A204.1 (cell line): ENCODE data around the gene ABCB9.

Source experiments
- FAIRE-seq: peaks from 2 replicates; lab custom pipeline; 2012; peaks lifted over from hg19 to GRCh38; lab: Jason Lieb, UNC

The ABCB9 gene

DNA sequence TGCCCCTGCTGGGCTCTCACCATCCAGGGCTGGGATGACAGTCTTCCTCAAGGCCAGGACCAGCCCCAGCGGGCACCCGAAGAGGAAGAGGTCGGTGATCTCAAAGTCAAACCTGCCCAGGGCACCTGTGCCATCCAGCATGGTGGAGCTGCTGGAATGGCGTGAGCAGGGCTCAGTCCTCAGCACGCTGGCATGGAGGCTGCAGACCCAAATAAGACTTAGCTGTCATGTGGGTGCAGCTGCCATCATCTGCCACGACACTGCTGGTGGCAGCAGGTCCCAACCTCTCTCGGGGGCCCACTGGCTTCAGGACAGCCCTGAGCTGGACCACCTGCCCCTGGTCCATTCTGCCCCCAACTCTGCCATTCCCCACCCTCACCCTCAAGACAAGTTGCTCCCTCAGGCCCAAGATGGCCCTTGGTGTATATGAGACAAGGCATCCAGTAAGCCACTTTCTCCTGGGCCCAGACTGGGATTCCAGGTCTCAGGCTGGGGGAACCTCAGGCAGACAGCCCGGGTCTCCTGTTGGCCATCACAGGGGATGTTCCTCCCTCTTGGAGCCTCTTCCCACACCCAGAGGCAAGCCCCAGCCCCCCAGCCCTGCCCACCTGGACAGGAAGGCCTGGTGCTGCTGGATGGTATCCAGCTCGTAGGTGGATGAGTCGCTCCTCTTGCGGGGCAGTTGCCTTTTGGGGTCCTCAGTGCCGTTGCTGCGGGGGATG lies 28.7 kb upstream of the ABCB9 start:
- FAIRE-seq: no peak

- FAIRE-seq: no peak
These were observed 27.9 kb upstream of the ABCB9 start for GRCh38 chr12:122994140-122994675.

DNA sequence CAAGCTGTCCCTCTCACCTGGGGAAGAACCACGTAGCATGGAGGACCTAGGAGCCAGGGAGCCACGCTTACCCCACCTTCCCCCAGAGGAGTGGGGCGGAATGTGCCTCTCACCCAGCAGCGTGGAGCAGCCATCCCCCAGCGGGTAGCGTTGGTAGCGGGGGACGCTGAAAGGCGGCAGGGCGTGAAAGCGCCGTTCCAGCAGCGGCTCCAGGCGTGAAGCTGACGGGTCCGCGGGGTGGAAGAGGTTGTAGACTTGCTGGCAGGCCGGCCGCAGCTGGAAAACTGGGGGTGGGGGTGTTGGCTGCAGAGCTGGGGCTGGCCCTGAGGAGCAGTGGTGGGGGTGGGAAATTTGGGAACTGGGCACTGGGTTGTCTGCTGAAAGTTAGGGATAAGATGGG lies 26.1 kb upstream of the ABCB9 start:
- no peak for FAIRE-seq

DNA sequence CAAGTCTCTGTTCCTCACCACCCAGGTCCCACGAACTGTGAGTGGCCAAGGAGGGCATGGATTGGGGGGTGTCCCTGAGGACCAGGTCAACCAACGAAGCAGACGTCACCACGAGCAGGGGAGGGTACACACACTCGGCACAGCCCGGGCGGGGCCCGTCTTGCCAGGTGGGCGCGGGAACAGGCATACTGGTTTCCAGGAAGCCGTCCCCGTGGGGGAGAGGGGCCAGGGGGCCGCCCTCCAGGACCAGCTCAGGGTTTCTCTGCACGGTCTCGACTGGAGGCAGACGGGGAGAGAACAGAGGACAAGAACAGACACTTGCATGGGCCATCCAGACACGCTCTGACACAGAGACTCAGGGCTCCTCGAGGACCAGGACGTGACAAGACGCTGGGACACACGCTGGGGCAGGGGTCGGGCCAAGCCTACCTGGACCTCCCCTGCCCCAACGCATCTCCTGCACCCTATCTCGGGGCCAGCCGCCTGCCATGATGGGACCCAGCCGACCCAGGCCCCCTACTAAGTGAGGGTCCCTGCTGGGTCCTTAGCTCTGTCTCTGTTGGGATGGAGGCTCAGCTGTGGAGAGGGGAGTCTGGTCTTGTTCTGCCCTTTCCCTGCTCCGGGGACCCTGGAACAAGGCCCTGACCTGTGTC lies 25.5 kb upstream of the ABCB9 start:
- no peak for FAIRE-seq

GRCh38 chr12:122990961-122991622 lies 24.8 kb upstream of the ABCB9 start:
- FAIRE-seq: no peak

GRCh38 chr12:122990561-122990960 lies 24.3 kb upstream of the ABCB9 start:
- no peak for FAIRE-seq

DNA sequence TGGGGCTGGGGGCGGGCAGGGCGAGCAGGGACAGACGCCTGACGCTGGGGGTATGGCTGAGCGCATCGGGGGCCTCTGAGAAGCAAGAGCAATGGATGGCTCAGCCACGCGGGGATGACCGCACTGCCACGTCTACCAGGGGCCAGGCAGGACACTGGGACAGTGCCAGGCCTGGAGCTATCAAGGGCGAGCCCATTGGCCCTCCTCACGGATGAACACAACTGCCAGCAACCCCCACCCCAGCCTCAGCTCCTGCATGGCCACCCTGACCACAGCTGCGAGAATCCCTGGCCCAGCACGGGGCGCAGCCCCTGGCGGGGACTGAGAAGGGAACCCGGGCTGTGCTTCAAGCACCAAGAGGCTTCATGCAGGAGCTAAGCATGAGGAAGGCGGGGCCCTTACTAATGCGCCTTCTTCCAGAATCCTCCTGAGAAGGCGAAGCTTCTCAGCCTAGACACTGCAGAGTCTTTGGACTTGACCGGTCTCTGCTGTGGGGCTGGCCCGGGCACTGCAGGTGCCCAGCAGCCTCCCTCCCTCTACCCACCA lies 23.7 kb upstream of the ABCB9 start:
- no peak for FAIRE-seq

- no peak for FAIRE-seq
These were observed 23.1 kb upstream of the ABCB9 start for GRCh38 chr12:122989225-122989839.

DNA sequence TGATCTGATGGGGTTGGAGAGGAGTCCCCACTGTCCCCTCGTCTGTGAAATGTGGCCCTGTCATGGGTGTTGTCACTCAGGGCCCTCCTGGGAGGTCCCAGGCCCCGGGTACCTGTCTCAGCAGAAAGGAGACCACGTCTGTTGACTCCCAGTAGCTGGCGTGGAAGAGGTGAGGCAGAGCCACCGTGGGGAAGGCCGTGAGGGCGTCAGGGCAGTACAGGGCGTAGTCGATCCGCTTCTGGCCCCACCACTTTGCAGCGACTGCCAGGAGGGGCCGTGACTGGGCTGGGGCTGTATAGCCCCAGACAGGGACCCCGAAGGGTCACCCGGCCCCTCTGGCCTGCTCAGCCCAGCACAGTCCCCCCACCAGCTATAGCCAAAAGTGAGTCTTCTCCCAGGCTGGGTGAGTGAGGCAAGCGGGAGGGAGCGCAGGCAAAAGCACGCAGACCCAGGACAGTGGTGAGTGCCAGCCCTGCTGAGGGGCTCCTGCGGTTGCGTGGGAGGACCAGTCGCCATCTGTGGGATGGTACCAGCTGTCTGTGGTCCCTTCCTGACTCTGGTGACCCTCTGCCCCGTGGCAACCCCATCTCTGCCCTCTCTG lies 22.4 kb upstream of the ABCB9 start:
- no peak for FAIRE-seq

GRCh38 chr12:122988036-122988435 lies 21.8 kb upstream of the ABCB9 start:
- no peak for FAIRE-seq

GRCh38 chr12:122987086-122987951 lies 21.1 kb upstream of the ABCB9 start:
- FAIRE-seq: no peak

GRCh38 chr12:122986258-122986871 lies 20.1 kb upstream of the ABCB9 start:
- FAIRE-seq: no peak

DNA sequence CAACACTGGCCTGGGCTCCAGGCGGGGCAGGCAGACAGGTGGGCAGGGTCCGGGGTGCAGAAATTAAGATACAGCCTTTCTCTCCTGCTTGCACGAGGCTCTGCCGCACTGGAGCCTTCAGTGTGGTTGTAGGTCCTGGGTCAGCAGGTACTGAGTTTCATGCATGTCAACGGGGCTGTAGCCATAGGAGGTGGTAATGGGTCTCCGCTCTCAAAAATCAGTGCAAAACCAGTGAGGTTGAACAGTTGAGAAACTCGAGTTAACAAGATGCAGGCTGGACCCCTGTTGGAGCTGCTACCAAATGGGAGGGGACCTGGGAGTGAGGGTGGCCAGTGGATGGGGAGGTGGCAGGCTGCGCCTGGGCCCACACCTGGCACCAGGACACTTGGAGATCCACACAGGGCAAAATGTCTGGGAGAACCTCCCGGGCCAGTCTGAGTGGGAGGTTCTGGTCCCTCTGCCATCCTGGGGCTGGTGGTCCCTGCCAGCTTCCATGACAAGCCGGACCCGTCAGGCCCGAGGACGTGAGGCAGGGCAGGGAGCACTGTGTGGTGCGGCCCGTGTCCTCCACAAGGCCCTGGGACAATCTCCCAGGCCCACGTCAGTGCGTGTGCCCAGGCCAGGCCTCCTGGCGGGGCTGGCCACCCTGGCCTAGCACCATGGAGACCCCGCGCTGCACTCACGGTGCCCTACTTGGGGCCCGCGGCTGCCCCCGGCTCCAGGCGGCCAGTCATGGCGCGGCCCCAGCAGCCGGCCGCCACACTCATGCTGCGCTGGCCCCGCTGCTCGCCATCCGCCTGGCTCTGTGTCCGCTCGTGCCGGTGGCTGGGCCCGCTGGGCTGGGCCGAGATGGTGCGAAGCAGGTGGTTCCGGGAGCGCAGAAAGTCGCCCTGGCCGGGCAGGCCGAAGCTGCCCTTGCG lies 19.3 kb upstream of the ABCB9 start:
- FAIRE-seq: no peak

GRCh38 chr12:122984612-122985337 lies 18.5 kb upstream of the ABCB9 start:
- no peak for FAIRE-seq

DNA sequence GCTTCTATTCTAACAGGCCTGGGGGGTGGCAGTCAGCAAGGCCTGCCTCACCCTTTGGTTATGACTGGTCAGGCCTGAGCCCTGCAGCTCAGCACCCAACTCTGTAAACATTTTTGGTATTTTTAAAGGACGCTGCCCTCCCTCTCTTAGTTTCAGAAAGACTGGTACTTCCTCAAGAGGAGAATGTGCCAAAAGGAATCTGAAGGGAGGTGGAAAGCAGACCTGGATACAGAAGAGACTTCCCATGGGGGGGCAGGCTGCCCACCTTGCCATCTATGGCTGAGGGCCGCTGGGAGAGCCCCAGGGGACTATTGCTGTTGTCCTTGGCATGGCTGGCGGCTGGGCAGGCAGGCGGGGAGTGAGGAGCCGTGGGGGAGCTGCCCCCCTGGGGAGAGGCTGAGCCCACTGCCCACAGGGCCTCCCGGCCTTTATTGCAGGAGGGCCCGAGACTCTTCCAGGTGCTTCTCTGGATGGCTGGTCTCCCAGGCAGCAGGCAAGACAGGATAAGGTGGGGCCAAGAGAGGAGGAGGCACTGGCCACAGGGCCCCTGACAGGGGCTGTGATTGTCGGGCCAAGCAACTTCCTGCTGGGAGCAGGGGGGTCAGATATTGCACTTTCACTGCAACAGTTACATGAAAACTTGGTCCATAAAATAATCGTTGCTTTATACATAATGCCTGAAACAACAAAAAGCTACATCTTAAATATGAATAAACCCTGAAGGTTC lies 17.7 kb upstream of the ABCB9 start:
- FAIRE-seq: no peak

DNA sequence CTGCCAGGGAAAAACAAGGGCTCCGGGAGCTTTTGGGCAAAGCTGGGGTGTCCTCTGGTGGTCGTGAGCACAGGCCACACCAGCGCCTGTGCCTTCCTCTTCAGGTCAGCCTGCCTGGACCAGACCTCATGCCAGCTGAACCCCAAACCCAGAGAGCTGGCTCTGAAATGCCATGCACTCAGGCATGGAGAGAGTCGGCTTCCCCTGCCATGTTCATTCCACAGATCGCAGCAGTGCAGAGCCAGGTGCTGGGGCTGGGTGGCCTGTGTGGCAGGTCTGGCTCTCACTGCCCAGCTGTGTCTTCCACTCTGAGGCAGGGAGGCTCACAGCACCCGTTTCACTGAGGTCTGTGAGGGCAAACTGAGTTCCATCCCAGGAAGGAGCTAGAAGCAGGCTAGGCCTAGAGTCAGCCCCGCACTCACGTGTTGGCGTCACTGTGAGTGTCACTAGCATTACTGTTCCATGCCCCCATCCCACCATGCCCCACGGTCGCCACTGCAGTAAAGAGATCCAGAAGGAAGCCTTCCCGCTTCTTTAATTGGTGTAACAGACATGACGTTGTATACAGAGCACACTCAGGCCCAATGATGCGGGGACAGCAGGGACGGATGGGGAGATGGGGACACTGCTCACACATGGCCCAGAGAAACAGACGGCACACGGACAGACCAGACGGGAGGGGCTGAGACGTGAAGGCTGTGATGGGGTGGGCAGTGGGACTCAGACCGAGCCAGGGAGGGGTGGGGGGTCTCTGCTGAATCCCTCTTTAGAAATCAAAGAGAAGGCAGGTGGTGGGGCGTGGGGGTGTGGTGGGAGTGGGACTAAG lies 16.9 kb upstream of the ABCB9 start:
- no peak for FAIRE-seq

DNA sequence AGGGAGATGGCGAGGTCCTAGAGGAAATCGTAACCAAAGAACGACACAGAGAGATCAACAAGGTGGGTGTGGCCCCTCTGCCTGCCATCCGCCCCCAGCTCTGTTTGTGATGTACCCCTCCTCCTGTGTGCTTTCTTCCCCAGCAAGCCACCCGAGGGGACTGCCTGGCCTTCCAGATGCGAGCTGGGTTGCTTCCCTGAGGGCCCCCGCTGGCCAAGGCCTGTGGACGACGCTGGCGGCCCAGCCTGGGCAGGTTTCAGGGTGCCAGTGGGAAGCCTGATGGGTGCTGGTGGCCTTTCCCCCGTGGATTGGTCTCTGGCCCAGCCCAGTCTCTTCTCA lies 16.2 kb upstream of the ABCB9 start:
- no peak for FAIRE-seq
